Fibroblast of lung (primary cell): ENCODE results near the gene SBNO2. TPM values are rescaled to one million over a fixed set of nuclear protein-coding genes. Genes with fewer than 3 reads are reported as not detected.

Experiments
- DNase-seq, 2 donors: peaks; one replicate each; pipeline versions ENCODE4 v3.0.0 to v3.0.0-alpha.2; 2010; ENCODE audit warnings: low read depth in 2 of 2
- H2AFZ ChIP-seq: 2 replicates; pipeline ENCODE4 v1.5.1; 2012; ENCODE audit warnings: low read length, control low read depth, inconsistent platforms
- H3K27ac ChIP-seq: 2 replicates; pipeline ENCODE4 v1.5.1; 2011; ENCODE audit warnings: low read length, control low read depth; ENCODE audit not compliant: insufficient read depth
- H3K27me3 ChIP-seq: 2 replicates; pipeline ENCODE4 v1.5.1; 2011; ENCODE audit warnings: mild to moderate bottlenecking, low read length; ENCODE audit not compliant: control insufficient read depth, insufficient read depth
- H3K36me3 ChIP-seq: 2 replicates; pipeline ENCODE4 v1.5.1; 2011; ENCODE audit warnings: low read length; ENCODE audit not compliant: control insufficient read depth, insufficient read depth
- H3K4me1 ChIP-seq: 2 replicates; pipeline ENCODE4 v1.5.1; 2011; ENCODE audit warnings: low read length; ENCODE audit not compliant: control insufficient read depth, insufficient read depth; ENCODE audit errors: extremely low read depth
- H3K4me2 ChIP-seq: 2 replicates; pipeline ENCODE4 v1.5.1; 2011; ENCODE audit warnings: low read length, control low read depth; ENCODE audit not compliant: insufficient read depth; ENCODE audit errors: extremely low read depth
- H3K4me3 ChIP-seq, 4 experiments: fragments of 200-600 bp in 1 of 4; sonication (generic) in 1 of 4; replicated peaks in 1 of 4; 2 replicates each; pipeline ENCODE4 v1.5.1; 2011 to 2016; ENCODE audit warnings: low read length in 4 of 4, low read depth in 3 of 4, mild to moderate bottlenecking in 3 of 4, control low read depth in 2 of 4, inconsistent platforms in 1 of 4, mixed read lengths in 1 of 4; ENCODE audit not compliant: insufficient read depth in 1 of 4; ENCODE audit errors: control extremely low read depth in 1 of 4
- H3K79me2 ChIP-seq: 2 replicates; pipeline ENCODE4 v1.5.1; 2012; ENCODE audit warnings: mild to moderate bottlenecking, low read length, inconsistent platforms; ENCODE audit not compliant: control insufficient read depth, insufficient read depth
- H3K9ac ChIP-seq: 2 replicates; pipeline ENCODE4 v1.5.1; 2011; ENCODE audit warnings: mild to moderate bottlenecking, low read length, control low read depth; ENCODE audit not compliant: insufficient read depth
- H3K9me3 ChIP-seq: 2 replicates; pipeline ENCODE4 v1.5.1; 2012; ENCODE audit warnings: low read depth, low read length; ENCODE audit not compliant: control insufficient read depth, insufficient read depth
- H4K20me1 ChIP-seq: 2 replicates; pipeline ENCODE4 v1.5.1; 2011; ENCODE audit warnings: low read length; ENCODE audit not compliant: control insufficient read depth, insufficient read depth; ENCODE audit errors: extremely low read depth
- CTCF ChIP-seq, 2 donors: IDR thresholded peaks in 1 of 2; conservative IDR thresholded peaks in 1 of 2; 1 replicate in 1 of 2; 2 replicates in 1 of 2; pipeline ENCODE4 v1.5.1; 2011 to 2012; ENCODE audit warnings: low read length in 2 of 2, control low read depth in 1 of 2, inconsistent platforms in 1 of 2, low read depth in 1 of 2, mild to moderate bottlenecking in 1 of 2
- EZH2 ChIP-seq: IDR thresholded peaks from 2 replicates; pipeline ENCODE4 v1.5.1; 2012; ENCODE audit warnings: low read length, control low read depth, mild to moderate bottlenecking; ENCODE audit errors: missing control alignments
- polyA plus RNA-seq, 2 donors: library from polyadenylated mRNA; depleted of rRNA in 1 of 2; stranded (reverse) in 1 of 2; unstranded in 1 of 2; fragments of >200 nt; gene quantifications; 2 replicates each; pipeline ENCODE4 v1.2.1, GENCODE V29; 2011 to 2012; ENCODE audit warnings: missing spikeins in 1 of 2
- total RNA-seq: library from RNA; depleted of rRNA; stranded (reverse); fragments of >200 nt; gene quantifications from 2 replicates; pipeline ENCODE4 v1.2.1, GENCODE V29; 2014

The SBNO2 gene
- total and polyA plus RNA-seq, 2 donors (not counting 1 experiment from before 2014, with no cell fraction given), result 12.6 to 55.8 TPM

DNA sequence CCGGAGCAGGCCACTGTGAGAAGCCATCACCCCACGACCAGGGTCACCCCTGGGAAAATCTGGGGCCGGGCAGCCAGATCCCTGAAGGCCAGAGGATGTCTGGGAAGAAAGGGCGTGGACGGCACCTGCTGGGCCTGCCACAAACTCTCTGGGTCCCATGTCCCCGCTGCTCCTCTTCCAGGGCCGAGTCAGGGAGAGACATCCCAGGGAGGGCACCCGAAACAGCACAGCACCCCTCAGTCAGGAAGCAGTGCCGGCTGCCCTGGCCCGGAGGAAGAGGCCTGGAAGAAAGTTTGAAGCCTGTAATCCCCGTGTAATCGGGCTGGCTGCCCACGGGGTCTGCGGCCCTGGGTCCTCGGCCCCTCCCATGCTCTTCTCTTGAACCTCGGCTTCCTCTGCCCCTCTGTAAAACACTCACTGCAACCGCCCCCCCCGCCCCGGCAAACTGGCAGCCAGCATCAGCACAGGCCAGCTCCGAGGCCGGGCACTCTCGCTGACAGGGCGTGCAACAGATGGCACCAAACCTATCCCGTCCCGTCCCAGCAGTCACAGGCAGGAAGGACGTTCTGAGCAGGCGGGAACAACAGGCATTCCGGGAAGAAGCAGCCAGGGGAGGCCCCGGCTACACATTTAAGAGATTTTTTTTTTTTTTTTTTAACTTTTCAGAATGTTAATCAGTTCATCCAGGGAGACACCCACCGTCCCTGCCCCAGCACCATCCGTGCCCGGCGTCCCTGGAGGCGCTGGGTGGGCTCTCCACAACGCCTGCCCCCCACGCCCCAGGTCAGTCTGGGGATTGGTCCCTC is 1.5 kb downstream of the SBNO2 start:
- H2AFZ ChIP-seq, result no peak overlapping the region
- H4K20me1 ChIP-seq, result no peaks in the 10 kb centered on the region
- H3K9me3 ChIP-seq, result no peaks in the 10 kb centered on the region
- H3K27ac ChIP-seq, result peak overlapping the region; percentile 91
- H3K4me3 ChIP-seq, result peak overlapping the region; percentile 81 to 92 (median 88)
- peaks cover 13% of the 10 kb centered on the region for H3K36me3 ChIP-seq
- peak overlapping the region; percentile 95 for H3K4me2 ChIP-seq
- H3K4me1 ChIP-seq, result peaks cover 34% of the 10 kb centered on the region
- H3K79me2 ChIP-seq, result peaks cover 61% of the 10 kb centered on the region
- H3K9ac ChIP-seq, result peak overlapping the region; percentile 92
- TF ChIP-seq EZH2 (no peak), CTCF (conservative IDR thresholded peaks at IDR 0.05 in 1 of 2, IDR thresholded peaks at IDR 0.05 in 1 of 2; ENCODE audit: low read depth in 1 of 2, low read length in 2 of 2) (no peak)
- peak; percentile 54 to 63 for DNase-seq
- H3K27me3 ChIP-seq, result no peaks in the 10 kb centered on the region

DNA sequence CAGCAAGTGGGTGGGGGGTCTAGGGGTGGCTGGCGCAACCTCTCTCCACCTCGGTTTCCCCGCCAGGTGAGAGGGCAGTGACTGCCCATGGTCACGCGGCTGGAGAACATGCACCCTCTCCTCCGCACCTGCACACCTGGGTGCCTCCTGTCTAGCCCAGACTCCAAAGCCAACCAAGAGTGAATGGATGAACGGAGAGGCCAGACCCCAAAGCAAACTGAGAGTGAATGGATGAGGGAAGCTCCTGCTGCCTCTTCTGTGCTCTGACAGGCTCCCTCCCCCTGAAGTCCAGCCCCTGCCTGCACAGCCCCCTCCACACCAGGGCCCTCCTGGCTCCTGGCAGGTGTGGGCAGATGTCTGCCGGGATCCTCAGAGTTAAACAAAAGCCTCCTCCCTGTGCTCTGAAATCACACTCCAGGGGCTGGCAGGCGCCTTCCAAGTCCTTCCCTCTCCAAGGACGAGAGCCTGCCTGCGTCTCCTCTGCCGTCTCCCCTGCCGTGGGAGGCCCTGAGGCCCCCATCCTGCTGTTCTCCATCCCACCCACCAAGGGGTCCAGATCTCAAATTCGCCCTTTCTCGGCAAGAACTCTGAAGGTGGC is 2.2 kb downstream of the SBNO2 start:
- TF ChIP-seq EZH2 (no peak), CTCF (conservative IDR thresholded peaks at IDR 0.05 in 1 of 2, IDR thresholded peaks at IDR 0.05 in 1 of 2; ENCODE audit: low read depth in 1 of 2, low read length in 2 of 2) (no peak)
- no peak for DNase-seq
- Histone ChIP-seq H3K4me2 (peak overlapping the region; percentile 95), H2AFZ (no peak overlapping the region), H3K27ac (peak overlapping the region; percentile 91), H3K9me3 (no peaks in the 10 kb centered on the region), H3K79me2 (peaks cover 68% of the 10 kb centered on the region), H3K27me3 (no peaks in the 10 kb centered on the region), H3K36me3 (peaks cover 19% of the 10 kb centered on the region), H3K9ac (peak overlapping the region; percentile 92), H4K20me1 (no peaks in the 10 kb centered on the region), H3K4me3 (peak overlapping the region; percentile 47 to 92 (median 88)), H3K4me1 (peaks cover 28% of the 10 kb centered on the region)

GRCh38 chr19:1170938-1171754 is 2.9 kb downstream of the SBNO2 start:
- Histone ChIP-seq H4K20me1 (no peaks in the 10 kb centered on the region), H3K4me1 (peaks cover 27% of the 10 kb centered on the region), H3K9ac (no peak overlapping the region), H3K9me3 (no peaks in the 10 kb centered on the region), H3K4me2 (peak overlapping the region; percentile 95), H3K4me3 (peak overlapping the region; percentile 6 to 92 (median 60)), H3K79me2 (peaks cover 75% of the 10 kb centered on the region), H3K36me3 (peaks cover 22% of the 10 kb centered on the region), H2AFZ (no peak overlapping the region), H3K27me3 (no peaks in the 10 kb centered on the region), H3K27ac (peak overlapping the region; percentile 97)
- no peak for TF ChIP-seq EZH2
- no peak for TF ChIP-seq CTCF (conservative IDR thresholded peaks at IDR 0.05 in 1 of 2, IDR thresholded peaks at IDR 0.05 in 1 of 2; ENCODE audit: low read depth in 1 of 2, low read length in 2 of 2)
- DNase-seq, result peak in 1 of 2 donors; percentile 42
